Ascending aorta (tissue), 2 donors: ENCODE data around the gene ARHGAP27. TPM values are rescaled to one million over a fixed set of nuclear protein-coding genes. Genes with fewer than 3 reads are reported as not detected.

Experiments
- DNase-seq, 2 donors: peaks; one replicate each; pipeline ENCODE4 v3.0.0-alpha.2; 2019; ENCODE audit warnings: low spot score in 2 of 2
- H3K27ac ChIP-seq, 2 donors: fragments of 200-600 bp; sonication (generic); one replicate each; pipeline ENCODE4 v1.5.1; 2016 to 2017; ENCODE audit warnings: mild to moderate bottlenecking in 1 of 2
- H3K27me3 ChIP-seq: fragments of 200-600 bp; sonication (generic); one replicate; pipeline ENCODE4 v1.5.1; 2017
- H3K36me3 ChIP-seq, 2 donors: fragments of 200-600 bp; sonication (generic); one replicate each; pipeline ENCODE4 v1.5.1; 2016
- H3K4me1 ChIP-seq, 2 donors: fragments of 200-600 bp; sonication (generic); one replicate each; pipeline ENCODE4 v1.5.1; 2016 to 2017; ENCODE audit warnings: mild to moderate bottlenecking in 1 of 2
- H3K4me3 ChIP-seq, 2 donors: fragments of 200-600 bp; sonication (generic); one replicate each; pipeline ENCODE4 v1.5.1; 2016 to 2017; ENCODE audit warnings: mild to moderate bottlenecking in 1 of 2
- H3K9me3 ChIP-seq, 2 donors: fragments of 200-600 bp; sonication (generic); one replicate each; pipeline ENCODE4 v1.5.1; 2016
- intact Hi-C: fragments of 100-400 bp; cut with DNase I; formaldehyde crosslinking; loops from one replicate; pipeline ENCODE4 v1.15.1; 2023
- total RNA-seq: library from RNA; depleted of rRNA; stranded (reverse); fragments of >200 nt; gene quantifications from one replicate; pipeline ENCODE4 v1.1.0, GENCODE V29; 2016
- TF ChIP-seq, protein P1 (sequence below), 3 experiments: fragments of 200-600 bp in 2 of 3; fragments of 450-650 bp in 1 of 3; sonication (generic) in 2 of 3; IDR thresholded peaks; one replicate each; pipeline ENCODE4 v1.5.1; 2016 to 2019; ENCODE audit warnings: antibody characterized with exemption in 3 of 3, mild to moderate bottlenecking in 1 of 3, moderate library complexity in 1 of 3

The ARHGAP27 gene
- total RNA-seq, 1 donor from 2014 or later: 80.6 TPM

- H3K4me1 ChIP-seq: no peaks in the 10 kb centered on the region
- H3K36me3 ChIP-seq: no peaks in the 10 kb centered on the region
- H3K4me3 ChIP-seq: no peak overlapping the region
- H3K9me3 ChIP-seq: no peaks in the 10 kb centered on the region
- H3K27me3 ChIP-seq: no peaks in the 10 kb centered on the region
- intact Hi-C loops: no loop called here
- no peak overlapping the region for H3K27ac ChIP-seq
- DNase-seq: no peak
- TF ChIP-seq, protein P1, sequence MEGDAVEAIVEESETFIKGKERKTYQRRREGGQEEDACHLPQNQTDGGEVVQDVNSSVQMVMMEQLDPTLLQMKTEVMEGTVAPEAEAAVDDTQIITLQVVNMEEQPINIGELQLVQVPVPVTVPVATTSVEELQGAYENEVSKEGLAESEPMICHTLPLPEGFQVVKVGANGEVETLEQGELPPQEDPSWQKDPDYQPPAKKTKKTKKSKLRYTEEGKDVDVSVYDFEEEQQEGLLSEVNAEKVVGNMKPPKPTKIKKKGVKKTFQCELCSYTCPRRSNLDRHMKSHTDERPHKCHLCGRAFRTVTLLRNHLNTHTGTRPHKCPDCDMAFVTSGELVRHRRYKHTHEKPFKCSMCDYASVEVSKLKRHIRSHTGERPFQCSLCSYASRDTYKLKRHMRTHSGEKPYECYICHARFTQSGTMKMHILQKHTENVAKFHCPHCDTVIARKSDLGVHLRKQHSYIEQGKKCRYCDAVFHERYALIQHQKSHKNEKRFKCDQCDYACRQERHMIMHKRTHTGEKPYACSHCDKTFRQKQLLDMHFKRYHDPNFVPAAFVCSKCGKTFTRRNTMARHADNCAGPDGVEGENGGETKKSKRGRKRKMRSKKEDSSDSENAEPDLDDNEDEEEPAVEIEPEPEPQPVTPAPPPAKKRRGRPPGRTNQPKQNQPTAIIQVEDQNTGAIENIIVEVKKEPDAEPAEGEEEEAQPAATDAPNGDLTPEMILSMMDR (IDR thresholded peaks at IDR 0.05): no peak
These were observed 38.6 kb downstream of the ARHGAP27 start for GRCh38 chr17:45394091-45394490.

DNA sequence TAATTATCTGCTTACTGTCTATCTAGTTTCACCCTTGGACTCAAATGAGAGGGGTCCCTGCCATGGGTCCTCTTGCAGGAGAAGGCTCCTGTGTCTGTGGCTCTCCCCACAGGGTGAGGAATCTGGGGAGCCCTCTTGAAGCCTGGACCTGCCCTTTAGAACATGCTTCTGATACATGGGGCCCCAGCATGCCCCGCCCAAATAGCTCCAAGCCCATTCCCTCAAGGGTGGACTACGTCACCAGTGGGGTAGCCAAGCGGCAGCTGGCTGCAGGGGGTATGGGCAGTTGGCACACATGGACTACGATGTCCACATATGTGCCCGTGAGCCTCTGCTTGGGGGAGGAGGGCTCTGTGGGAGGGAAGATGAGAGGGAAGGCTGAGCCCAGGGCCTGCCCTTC, 39.3 kb downstream of the ARHGAP27 start:
- TF ChIP-seq, protein P1 (IDR thresholded peaks at IDR 0.05): no peak
- no peak overlapping the region for H3K4me3 ChIP-seq
- no peaks in the 10 kb centered on the region for H3K4me1 ChIP-seq
- no peak for DNase-seq
- H3K27me3 ChIP-seq: no peaks in the 10 kb centered on the region
- no peaks in the 10 kb centered on the region for H3K9me3 ChIP-seq
- intact Hi-C loops: no loop called here
- H3K36me3 ChIP-seq: no peaks in the 10 kb centered on the region
- H3K27ac ChIP-seq: no peak overlapping the region

DNA sequence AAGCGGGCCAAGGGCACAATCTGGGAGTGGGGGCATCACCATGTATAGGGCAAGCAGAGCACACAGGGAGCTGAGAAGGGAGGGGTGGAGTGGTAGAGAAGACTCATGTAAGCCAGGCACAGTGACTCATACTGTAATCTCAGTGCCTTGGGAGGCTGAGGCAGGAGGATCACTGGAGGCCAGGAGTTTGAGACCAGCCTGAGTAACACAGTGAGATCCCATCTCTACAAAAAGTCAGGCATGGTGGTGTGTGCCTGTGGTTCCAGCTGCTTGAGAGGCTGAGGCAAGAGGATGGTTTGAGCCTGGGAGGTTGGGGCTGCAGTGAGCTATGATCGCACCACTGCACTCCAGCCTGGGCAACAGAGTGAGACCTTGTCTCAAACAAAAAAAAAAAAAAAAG, 40.8 kb downstream of the ARHGAP27 start:
- H3K4me3 ChIP-seq: no peak overlapping the region
- TF ChIP-seq, protein P1 (IDR thresholded peaks at IDR 0.05): no peak
- DNase-seq: no peak
- intact Hi-C loops: no loop called here
- no peaks in the 10 kb centered on the region for H3K9me3 ChIP-seq
- no peaks in the 10 kb centered on the region for H3K27me3 ChIP-seq
- no peaks in the 10 kb centered on the region for H3K36me3 ChIP-seq
- H3K4me1 ChIP-seq: no peaks in the 10 kb centered on the region
- H3K27ac ChIP-seq: no peak overlapping the region

DNA sequence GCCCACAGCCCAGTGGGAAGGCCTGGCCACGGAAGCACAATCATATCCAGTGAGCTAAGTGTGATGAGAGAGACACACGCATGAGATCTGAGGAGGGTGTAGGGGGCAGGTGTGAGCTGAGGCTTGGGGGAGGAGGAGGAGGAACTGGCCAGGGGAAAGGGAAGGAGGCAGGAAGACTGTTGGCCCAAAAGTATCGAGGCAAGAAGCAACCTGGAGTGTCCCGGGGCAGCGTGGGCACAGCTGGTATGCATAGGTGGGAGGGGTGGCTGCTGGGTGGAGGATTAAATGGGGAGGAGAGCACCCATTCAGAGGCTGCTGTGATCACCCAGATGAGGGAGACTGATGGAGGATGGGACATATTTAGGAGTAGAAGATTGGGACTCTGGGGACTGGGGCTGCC, 41.4 kb downstream of the ARHGAP27 start:
- DNase-seq: no peak
- TF ChIP-seq, protein P1 (IDR thresholded peaks at IDR 0.05): no peak
- Histone ChIP-seq H3K27ac (no peak overlapping the region), H3K4me1 (no peaks in the 10 kb centered on the region), H3K36me3 (no peaks in the 10 kb centered on the region), H3K4me3 (no peak overlapping the region), H3K27me3 (no peaks in the 10 kb centered on the region), H3K9me3 (no peaks in the 10 kb centered on the region)
- intact Hi-C loops: no loop called here

DNA sequence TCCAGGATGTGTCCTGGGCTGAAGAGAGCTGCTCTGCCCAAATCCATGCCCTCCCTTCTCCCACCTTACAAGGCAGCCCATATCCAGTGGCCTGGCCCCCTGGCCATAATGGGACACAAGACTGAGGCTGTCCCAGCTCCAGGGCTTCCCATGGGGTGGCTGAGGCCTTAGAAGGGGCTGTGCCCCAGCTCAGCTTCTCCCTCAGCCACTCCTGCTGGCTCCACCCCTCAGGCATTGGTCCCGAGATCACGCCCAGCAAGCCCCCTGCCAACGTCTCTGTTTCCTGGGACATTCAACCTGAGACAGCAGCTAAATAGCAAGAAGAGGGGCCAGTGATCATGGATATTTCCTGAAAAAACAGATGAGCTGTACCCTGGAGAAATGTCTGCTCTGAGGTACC, 43.3 kb downstream of the ARHGAP27 start:
- DNase-seq: no peak
- H3K4me3 ChIP-seq: no peak overlapping the region
- H3K27ac ChIP-seq: no peak overlapping the region
- no peaks in the 10 kb centered on the region for H3K9me3 ChIP-seq
- no peaks in the 10 kb centered on the region for H3K36me3 ChIP-seq
- H3K4me1 ChIP-seq: no peaks in the 10 kb centered on the region
- intact Hi-C loops: no loop called here
- no peaks in the 10 kb centered on the region for H3K27me3 ChIP-seq
- TF ChIP-seq, protein P1 (IDR thresholded peaks at IDR 0.05): no peak
